ENCODE results near the gene NR4A2.
A peak's percentile ranks its signal among the peaks of the same experiment; 100 is the strongest.

Gene NR4A2

DNA sequence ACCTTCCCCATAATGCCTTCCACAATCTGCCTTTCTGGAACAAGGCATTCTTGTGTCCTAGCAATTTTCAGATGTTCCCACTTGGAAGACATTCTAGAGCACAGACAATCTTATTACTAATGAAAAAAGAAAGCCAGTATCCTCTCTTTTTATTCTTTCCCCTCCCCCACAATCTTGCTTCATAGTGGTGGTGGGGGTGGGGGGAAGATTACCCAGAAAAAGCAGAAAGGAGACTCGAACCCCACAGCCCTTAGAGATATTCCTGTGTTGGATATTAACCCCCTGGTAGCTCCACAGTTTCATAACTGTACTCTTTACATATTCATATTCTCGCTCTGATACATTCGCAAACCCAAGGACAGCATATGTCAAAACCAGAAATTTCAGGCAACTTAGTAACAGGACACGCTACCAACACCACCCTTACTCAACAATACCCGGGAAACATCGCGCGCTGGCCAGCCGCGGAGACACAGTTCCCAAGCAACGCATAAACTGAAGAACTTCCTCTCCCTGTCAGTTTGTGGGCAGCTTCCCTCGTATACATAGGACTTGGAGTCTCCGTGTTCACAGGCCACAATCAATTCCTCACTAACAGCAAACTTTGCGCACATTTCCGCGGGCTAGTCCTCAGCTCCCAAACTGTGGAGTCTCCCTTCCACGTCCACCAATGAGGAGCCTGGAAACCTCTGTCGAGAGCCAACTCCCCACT lies 793 bp downstream of the NR4A2 start:
- H3K4me1 ChIP-seq (ENCODE audit: control insufficient read depth in 5 of 5, insufficient read depth in 5 of 5, low read length in 5 of 5), result peaks cover 2 to 35% (median 26%) of the 10 kb centered on the region in 5 donors
- peak overlapping the region; percentile 99 for H3K27ac ChIP-seq (ENCODE audit: low read depth, low read length)
- H3K27me3 ChIP-seq (ENCODE audit: control insufficient read depth in 5 of 5, insufficient read depth in 4 of 5, low read length in 5 of 5), result peaks cover 0 to 6% (median 3%) of the 10 kb centered on the region in 5 donors
- peak overlapping the region; percentile 75 to 92 (median 90) for H3K4me3 ChIP-seq (ENCODE audit: low read depth in 1 of 5, low read length in 5 of 5)
- no peaks in the 10 kb centered on the region for H3K9me3 ChIP-seq (ENCODE audit: control insufficient read depth in 5 of 5, low read length in 5 of 5)
- peaks cover 0 to 18% (median 4%) of the 10 kb centered on the region in 5 donors for H3K36me3 ChIP-seq (ENCODE audit: control insufficient read depth in 5 of 5, insufficient read depth in 5 of 5, low read length in 5 of 5)
- peak overlapping the region; percentile 33 to 93 (median 76) for H3K9ac ChIP-seq (ENCODE audit: low read length in 5 of 5)

DNA sequence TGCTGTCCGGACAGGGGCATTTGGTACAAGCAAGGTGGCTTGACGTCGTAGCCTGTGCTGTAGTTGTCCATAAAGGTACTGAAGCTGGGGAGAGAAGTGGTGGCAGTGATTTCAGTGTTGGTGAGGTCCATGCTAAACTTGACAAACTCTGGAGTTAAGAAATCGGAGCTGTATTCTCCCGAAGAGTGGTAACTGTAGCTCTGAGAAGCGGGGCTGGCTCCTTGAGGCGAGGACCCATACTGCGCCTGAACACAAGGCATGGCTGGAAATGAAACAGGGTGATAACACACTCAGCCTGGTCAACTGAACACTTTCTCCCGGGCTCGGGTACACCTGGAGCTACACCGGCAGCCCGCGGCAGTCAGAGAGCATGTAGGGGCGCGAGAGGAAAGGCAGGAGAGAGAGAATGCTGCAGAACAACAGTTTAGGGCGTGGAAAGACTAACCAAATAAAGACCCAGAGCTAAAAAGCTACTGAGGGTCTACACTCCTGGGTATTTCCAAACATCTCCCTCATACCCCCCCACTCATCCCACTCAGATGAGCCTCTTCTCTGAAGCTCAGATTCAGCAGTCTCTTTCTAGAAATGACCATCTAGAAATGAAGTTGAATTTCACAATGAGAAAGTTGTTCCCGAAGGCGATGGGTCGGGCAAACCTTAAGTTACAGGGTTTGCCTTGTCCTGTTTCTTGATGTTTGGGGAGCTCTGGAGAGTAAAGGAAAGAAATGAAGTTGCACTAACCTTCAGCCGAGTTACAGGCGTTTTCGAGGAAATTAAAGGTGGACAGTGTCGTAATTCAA lies 2.4 kb downstream of the NR4A2 start:
- Histone ChIP-seq H3K27ac (ENCODE audit: low read depth, low read length) (no peak overlapping the region), H3K4me3 (ENCODE audit: low read depth in 1 of 5, low read length in 5 of 5) (peak overlapping the region in 3 of 5 donors; percentile 34 to 75 (median 36)), H3K36me3 (ENCODE audit: control insufficient read depth in 5 of 5, insufficient read depth in 5 of 5, low read length in 5 of 5) (peaks cover 0 to 30% (median 13%) of the 10 kb centered on the region in 5 donors), H3K9ac (ENCODE audit: low read length in 5 of 5) (no peak overlapping the region), H3K4me1 (ENCODE audit: control insufficient read depth in 5 of 5, insufficient read depth in 5 of 5, low read length in 5 of 5) (peaks cover 2 to 35% (median 24%) of the 10 kb centered on the region in 5 donors), H3K9me3 (ENCODE audit: control insufficient read depth in 5 of 5, low read length in 5 of 5) (no peaks in the 10 kb centered on the region), H3K27me3 (ENCODE audit: control insufficient read depth in 5 of 5, insufficient read depth in 4 of 5, low read length in 5 of 5) (peaks cover 0 to 6% (median 3%) of the 10 kb centered on the region in 5 donors)

DNA sequence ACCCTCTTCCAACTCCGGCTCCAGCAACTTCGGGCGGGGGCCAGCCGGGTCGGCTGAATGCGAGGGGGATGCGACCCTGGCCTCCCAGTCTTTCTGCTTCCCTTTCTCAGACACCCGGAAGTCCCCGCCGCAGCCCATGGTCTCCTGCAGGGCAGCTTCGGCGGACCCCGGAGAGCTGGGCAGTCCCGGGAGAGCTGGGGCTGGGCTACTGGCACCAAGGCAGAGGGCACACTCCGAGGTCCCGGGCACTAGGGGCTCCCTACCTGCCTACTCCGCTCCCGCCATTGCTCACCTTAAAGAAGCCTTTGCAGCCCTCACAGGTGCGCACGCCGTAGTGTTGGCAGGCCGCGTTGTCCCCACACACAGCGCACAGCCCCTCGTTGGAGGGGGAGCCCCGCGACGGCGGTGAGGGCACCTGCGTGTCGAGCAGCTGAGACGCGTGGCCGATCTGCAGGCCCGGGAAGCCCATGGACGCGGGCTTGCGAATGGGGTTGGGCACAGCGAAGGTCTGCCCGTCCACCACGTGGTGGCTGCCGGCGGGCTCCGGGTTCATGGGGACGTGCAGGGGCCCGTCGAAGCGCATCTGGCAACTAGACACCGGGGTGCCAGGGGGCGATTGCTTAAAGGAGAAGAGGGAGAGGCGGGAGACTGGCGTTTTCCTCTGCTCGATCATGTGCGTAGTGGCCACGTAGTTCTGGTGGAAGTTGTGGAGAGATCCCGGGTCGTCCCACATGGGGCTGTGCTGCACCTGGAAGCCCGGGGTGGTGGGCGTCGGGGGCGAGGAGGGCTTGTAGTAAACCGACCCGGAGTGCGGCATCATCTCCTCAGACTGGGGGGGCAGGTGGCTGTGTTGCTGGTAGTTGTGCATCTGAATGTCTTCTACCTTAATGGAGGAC lies 3.2 kb downstream of the NR4A2 start:
- Histone ChIP-seq H3K27me3 (ENCODE audit: control insufficient read depth in 5 of 5, insufficient read depth in 4 of 5, low read length in 5 of 5) (peaks cover 0 to 6% (median 3%) of the 10 kb centered on the region in 5 donors), H3K4me3 (ENCODE audit: low read depth in 1 of 5, low read length in 5 of 5) (peak overlapping the region in 2 of 5 donors; percentile 34 to 36), H3K4me1 (ENCODE audit: control insufficient read depth in 5 of 5, insufficient read depth in 5 of 5, low read length in 5 of 5) (peaks cover 2 to 31% (median 21%) of the 10 kb centered on the region in 5 donors), H3K9ac (ENCODE audit: low read length in 5 of 5) (no peak overlapping the region), H3K9me3 (ENCODE audit: control insufficient read depth in 5 of 5, low read length in 5 of 5) (no peaks in the 10 kb centered on the region), H3K36me3 (ENCODE audit: control insufficient read depth in 5 of 5, insufficient read depth in 5 of 5, low read length in 5 of 5) (peaks cover 0 to 31% (median 13%) of the 10 kb centered on the region in 5 donors), H3K27ac (ENCODE audit: low read depth, low read length) (no peak overlapping the region)

DNA sequence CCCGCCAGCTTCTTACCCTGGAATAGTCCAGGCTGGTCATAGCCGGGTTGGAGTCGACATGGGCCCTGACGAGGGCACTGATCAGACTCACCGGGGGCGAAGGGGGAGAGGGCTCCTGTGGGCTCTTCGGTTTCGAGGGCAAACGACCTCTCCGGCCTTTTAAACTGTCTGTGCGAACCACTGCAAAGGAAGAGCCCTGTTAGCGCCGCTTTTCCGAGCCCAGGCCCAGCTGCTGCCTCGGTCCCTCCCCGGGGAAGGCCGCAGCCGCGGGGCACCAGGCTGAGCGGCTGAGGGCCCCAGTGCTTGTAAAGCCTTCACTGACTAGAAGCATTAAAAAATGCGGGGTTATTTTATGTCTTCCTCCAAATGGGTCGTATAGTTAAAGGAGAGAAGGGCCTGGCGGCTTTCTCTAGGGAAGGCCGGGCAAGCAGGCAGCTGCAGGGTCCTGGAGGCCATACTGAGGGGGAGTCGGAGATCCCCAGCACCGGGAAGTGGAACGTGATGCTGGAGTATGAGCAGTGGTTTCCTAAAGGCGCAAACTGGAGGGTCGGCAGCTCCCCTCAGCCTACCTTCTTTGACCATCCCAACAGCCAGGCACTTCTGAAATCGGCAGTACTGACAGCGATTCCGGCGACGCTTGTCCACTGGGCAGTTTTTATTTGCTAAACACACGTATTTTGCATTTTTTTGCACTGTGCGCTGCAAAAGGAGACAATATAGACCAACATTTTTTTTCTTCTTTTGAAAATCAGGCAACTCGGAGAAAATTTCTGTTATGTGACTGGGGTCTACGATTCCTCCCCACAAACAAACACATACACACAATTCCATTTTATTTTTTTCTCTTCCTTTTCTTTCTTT lies 4.5 kb downstream of the NR4A2 start:
- H3K36me3 ChIP-seq (ENCODE audit: control insufficient read depth in 5 of 5, insufficient read depth in 5 of 5, low read length in 5 of 5), result peaks cover 0 to 31% (median 13%) of the 10 kb centered on the region in 5 donors
- H3K4me1 ChIP-seq (ENCODE audit: control insufficient read depth in 5 of 5, insufficient read depth in 5 of 5, low read length in 5 of 5), result peaks cover 1 to 21% (median 14%) of the 10 kb centered on the region in 5 donors
- peaks cover 0 to 10% (median 4%) of the 10 kb centered on the region in 5 donors for H3K27me3 ChIP-seq (ENCODE audit: control insufficient read depth in 5 of 5, insufficient read depth in 4 of 5, low read length in 5 of 5)
- H3K4me3 ChIP-seq (ENCODE audit: low read depth in 1 of 5, low read length in 5 of 5), result no peak overlapping the region
- no peak overlapping the region for H3K9ac ChIP-seq (ENCODE audit: low read length in 5 of 5)
- no peak overlapping the region for H3K27ac ChIP-seq (ENCODE audit: low read depth, low read length)
- H3K9me3 ChIP-seq (ENCODE audit: control insufficient read depth in 5 of 5, low read length in 5 of 5), result no peaks in the 10 kb centered on the region

DNA sequence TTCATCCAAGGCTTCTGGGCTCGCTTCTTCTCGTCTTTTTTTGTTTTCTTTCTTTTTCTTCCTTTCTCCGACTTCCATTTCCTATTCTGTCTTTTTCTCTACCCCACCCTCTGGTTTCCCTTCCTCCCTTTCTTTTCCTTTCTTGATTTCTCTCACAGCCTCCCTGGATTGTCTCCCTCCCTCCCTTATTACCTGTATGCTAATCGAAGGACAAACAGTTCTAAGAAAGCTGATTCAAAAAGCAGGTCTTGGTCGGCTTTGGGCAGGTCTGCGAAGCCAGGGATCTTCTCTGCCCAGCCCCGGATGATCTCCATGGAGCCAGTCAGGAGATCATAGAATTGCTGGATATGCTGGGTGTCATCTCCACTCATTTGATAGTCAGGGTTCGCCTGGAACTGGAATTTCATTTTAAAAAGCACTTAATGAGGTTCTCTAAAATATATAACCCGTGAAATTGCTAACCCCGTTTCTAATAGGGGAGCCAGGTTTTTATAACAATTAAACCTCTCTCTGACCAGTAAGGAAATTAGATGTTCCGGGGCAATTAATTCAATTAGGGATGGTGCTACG lies 5.9 kb downstream of the NR4A2 start:
- peaks cover 0 to 31% (median 13%) of the 10 kb centered on the region in 5 donors for H3K36me3 ChIP-seq (ENCODE audit: control insufficient read depth in 5 of 5, insufficient read depth in 5 of 5, low read length in 5 of 5)
- peaks cover 0 to 24% (median 19%) of the 10 kb centered on the region in 5 donors for H3K4me1 ChIP-seq (ENCODE audit: control insufficient read depth in 5 of 5, insufficient read depth in 5 of 5, low read length in 5 of 5)
- H3K27ac ChIP-seq (ENCODE audit: low read depth, low read length), result no peak overlapping the region
- no peak overlapping the region for H3K4me3 ChIP-seq (ENCODE audit: low read depth in 1 of 5, low read length in 5 of 5)
- H3K9me3 ChIP-seq (ENCODE audit: control insufficient read depth in 5 of 5, low read length in 5 of 5), result no peaks in the 10 kb centered on the region
- peaks cover 3 to 22% (median 14%) of the 10 kb centered on the region in 5 donors for H3K27me3 ChIP-seq (ENCODE audit: control insufficient read depth in 5 of 5, insufficient read depth in 4 of 5, low read length in 5 of 5)
- no peak overlapping the region for H3K9ac ChIP-seq (ENCODE audit: low read length in 5 of 5)

DNA sequence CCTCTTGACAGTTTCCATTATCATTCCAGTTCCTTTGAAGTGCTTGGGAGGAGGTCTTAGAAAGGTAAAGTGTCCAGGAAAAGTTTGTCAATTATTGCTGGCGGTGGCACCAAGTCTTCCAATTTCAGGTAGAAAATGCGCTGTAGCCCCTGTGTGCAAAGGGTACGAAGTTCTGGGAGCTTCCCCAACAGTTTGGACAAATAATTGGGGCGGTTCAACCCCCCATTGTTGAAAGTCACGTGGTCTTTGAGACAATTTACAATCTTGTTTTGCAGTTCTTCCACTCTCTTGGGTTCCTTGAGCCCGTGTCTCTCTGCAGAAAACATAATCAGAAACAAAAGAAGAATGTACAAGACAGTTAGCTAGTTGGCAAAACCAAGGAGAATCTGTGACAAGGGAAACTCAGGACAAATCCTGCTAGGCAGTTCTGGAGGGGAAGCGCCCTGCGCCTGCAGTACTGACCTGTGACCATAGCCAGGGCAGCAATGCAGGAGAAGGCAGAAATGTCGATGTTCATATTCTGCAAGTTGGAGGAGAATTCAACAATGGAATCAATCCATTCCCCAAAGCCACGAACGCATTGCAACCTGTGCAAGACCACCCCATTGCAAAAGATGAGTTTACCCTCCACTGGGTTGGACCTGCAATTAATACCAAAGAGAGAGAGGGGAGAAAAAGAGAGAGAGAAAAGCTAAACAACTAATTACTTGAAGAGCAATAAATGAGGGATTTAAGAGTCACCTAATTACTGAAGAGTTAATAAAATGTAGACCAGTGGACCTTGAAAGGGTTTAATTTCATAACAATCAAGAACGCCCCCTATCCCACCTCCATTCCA lies 6.6 kb downstream of the NR4A2 start:
- no peak overlapping the region for H3K27ac ChIP-seq (ENCODE audit: low read depth, low read length)

DNA sequence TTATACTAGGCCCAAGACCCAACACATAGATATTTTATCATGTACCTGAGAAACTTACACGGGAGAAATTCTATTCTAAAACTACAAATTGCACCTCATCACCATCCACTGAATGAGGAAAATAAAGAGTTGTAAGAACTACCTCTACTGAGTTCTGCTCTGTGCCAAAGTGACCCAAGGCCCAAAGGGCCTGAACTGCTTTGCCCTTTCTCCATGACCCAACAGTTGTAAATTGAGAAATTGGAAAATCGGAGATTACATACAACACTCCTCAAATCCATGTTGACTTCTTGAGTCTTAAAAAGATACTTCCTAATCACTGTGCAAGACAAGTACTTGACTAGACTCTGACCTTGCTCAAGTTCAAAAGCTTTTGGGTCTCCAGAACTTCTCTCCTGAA lies 8.8 kb downstream of the NR4A2 start:
- Histone ChIP-seq H3K36me3 (ENCODE audit: control insufficient read depth in 5 of 5, insufficient read depth in 5 of 5, low read length in 5 of 5) (peaks cover 0 to 24% (median 13%) of the 10 kb centered on the region in 5 donors), H3K9ac (ENCODE audit: low read length in 5 of 5) (no peak overlapping the region), H3K9me3 (ENCODE audit: control insufficient read depth in 5 of 5, low read length in 5 of 5) (no peaks in the 10 kb centered on the region), H3K4me1 (ENCODE audit: control insufficient read depth in 5 of 5, insufficient read depth in 5 of 5, low read length in 5 of 5) (peaks cover 0 to 37% (median 36%) of the 10 kb centered on the region in 5 donors), H3K27ac (ENCODE audit: low read depth, low read length) (no peak overlapping the region), H3K27me3 (ENCODE audit: control insufficient read depth in 5 of 5, insufficient read depth in 4 of 5, low read length in 5 of 5) (peaks cover 5 to 25% (median 16%) of the 10 kb centered on the region in 5 donors), H3K4me3 (ENCODE audit: low read depth in 1 of 5, low read length in 5 of 5) (no peak overlapping the region)

More for the DNA sequence above, 6.6 kb downstream of the NR4A2 start:
- H3K4me3 ChIP-seq (ENCODE audit: low read depth in 1 of 5, low read length in 5 of 5), result no peak overlapping the region
- peaks cover 0 to 31% (median 13%) of the 10 kb centered on the region in 5 donors for H3K36me3 ChIP-seq (ENCODE audit: control insufficient read depth in 5 of 5, insufficient read depth in 5 of 5, low read length in 5 of 5)
- H3K9me3 ChIP-seq (ENCODE audit: control insufficient read depth in 5 of 5, low read length in 5 of 5), result no peaks in the 10 kb centered on the region
- H3K9ac ChIP-seq (ENCODE audit: low read length in 5 of 5), result no peak overlapping the region
- peaks cover 5 to 26% (median 20%) of the 10 kb centered on the region in 5 donors for H3K27me3 ChIP-seq (ENCODE audit: control insufficient read depth in 5 of 5, insufficient read depth in 4 of 5, low read length in 5 of 5)
- peaks cover 0 to 26% (median 22%) of the 10 kb centered on the region in 5 donors for H3K4me1 ChIP-seq (ENCODE audit: control insufficient read depth in 5 of 5, insufficient read depth in 5 of 5, low read length in 5 of 5)

DNA sequence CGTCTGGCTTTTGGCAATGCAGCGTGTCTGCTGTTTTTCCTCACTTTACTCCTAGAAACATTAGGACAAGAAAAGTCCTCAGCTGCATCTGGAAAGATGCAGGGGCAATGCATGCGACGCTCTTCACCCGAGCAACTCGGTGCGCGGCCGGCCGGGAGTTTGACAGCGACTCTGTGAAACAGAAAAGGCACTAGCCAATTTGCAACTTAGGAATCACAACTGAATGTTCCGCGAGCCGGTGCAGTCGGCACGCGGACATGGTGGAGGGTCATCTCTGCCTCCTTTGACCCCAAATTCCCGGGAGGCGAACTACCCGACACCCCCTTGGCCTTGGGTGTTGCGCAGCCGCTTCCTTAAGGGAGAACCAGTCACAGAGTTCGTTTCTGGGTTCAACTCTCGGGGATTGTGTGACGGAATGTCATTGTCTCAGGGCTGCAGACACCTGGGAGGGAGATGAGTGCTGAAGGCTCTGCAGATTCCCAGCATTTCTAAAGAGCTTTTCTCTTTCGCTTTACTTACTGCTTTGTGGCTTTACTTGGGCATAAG lies 9.8 kb downstream of the NR4A2 start:
- peaks cover 0 to 37% (median 36%) of the 10 kb centered on the region in 5 donors for H3K4me1 ChIP-seq (ENCODE audit: control insufficient read depth in 5 of 5, insufficient read depth in 5 of 5, low read length in 5 of 5)
- no peaks in the 10 kb centered on the region for H3K9me3 ChIP-seq (ENCODE audit: control insufficient read depth in 5 of 5, low read length in 5 of 5)
- H3K9ac ChIP-seq (ENCODE audit: low read length in 5 of 5), result no peak overlapping the region
- H3K4me3 ChIP-seq (ENCODE audit: low read depth in 1 of 5, low read length in 5 of 5), result peak overlapping the region; percentile 34 to 84 (median 70)
- H3K27me3 ChIP-seq (ENCODE audit: control insufficient read depth in 5 of 5, insufficient read depth in 4 of 5, low read length in 5 of 5), result peaks cover 5 to 25% (median 16%) of the 10 kb centered on the region in 5 donors
- H3K27ac ChIP-seq (ENCODE audit: low read depth, low read length), result no peak overlapping the region
- peaks cover 0 to 19% (median 11%) of the 10 kb centered on the region in 5 donors for H3K36me3 ChIP-seq (ENCODE audit: control insufficient read depth in 5 of 5, insufficient read depth in 5 of 5, low read length in 5 of 5)
